H1 (cell line): ENCODE results near the gene VAMP2. TPM values are rescaled to one million over a fixed set of nuclear protein-coding genes. Genes with fewer than 3 reads are reported as not detected.

Experiments used
- CTCF ChIA-PET: fragments of 300-600 bp; sonication (Branson Sonifier 250); formaldehyde crosslinking; loops from one replicate; lab custom pipeline; 2021; ENCODE audit not compliant: partially characterized antibody; lab: Charles Lee
- POLR2A ChIA-PET: fragments of 300-600 bp; sonication (Branson Sonifier 250); formaldehyde crosslinking; loops from one replicate; lab custom pipeline; 2021; ENCODE audit warnings: inconsistent platforms; ENCODE audit not compliant: partially characterized antibody; lab: Charles Lee
- DNase-seq, 2 experiments: peaks; one replicate each; pipeline versions ENCODE4 v3.0.0 to v3.0.0-alpha.2; 2010 to 2022; ENCODE audit warnings: low spot score in 2 of 2, low read depth in 1 of 2, mixed read lengths in 1 of 2
- FAIRE-seq: peaks from 2 replicates; lab custom pipeline; 2011; peaks lifted over from hg19 to GRCh38; lab: Jason Lieb, UNC
- H2AFZ ChIP-seq: 2 replicates; pipeline ENCODE4 v1.8.1; 2012; ENCODE audit warnings: low read length, inconsistent platforms
- H2AK5ac ChIP-seq: 2 replicates; pipeline ENCODE4 v1.6.1; 2013; ENCODE audit warnings: low read depth, low read length
- H2BK120ac ChIP-seq: replicated peaks from 2 replicates; pipeline ENCODE3; 2013; ENCODE audit warnings: low read depth, low read length, inconsistent platforms
- H2BK12ac ChIP-seq: 2 replicates; pipeline ENCODE4 v1.6.1; 2013; ENCODE audit warnings: low read depth, low read length
- H2BK15ac ChIP-seq: 2 replicates; pipeline ENCODE4 v1.6.1; 2013; ENCODE audit warnings: low read length
- H2BK20ac ChIP-seq: 2 replicates; pipeline ENCODE4 v1.6.1; 2013; ENCODE audit warnings: low read length
- H2BK5ac ChIP-seq: 2 replicates; pipeline ENCODE4 v1.6.1; 2013; ENCODE audit warnings: low read depth, low read length
- H3K14ac ChIP-seq: 2 replicates; pipeline ENCODE4 v1.6.1; 2013; ENCODE audit warnings: inconsistent platforms; ENCODE audit not compliant: insufficient read length
- H3K18ac ChIP-seq: 2 replicates; pipeline ENCODE4 v1.6.1; 2013; ENCODE audit warnings: low read length; ENCODE audit errors: extremely low read depth
- H3K23ac ChIP-seq: 2 replicates; pipeline ENCODE4 v1.6.1; 2013; ENCODE audit warnings: inconsistent platforms; ENCODE audit not compliant: insufficient read length
- H3K23me2 ChIP-seq: 2 replicates; pipeline ENCODE4 v1.6.1; 2013; ENCODE audit warnings: low read depth, low read length
- H3K27ac ChIP-seq: 2 replicates; pipeline ENCODE4 v1.6.1; 2011; ENCODE audit warnings: low read depth, low read length, inconsistent platforms
- H3K27me3 ChIP-seq, 4 experiments: replicated peaks in 1 of 4; 1 replicate in 1 of 4; 2 replicates in 3 of 4; pipeline versions ENCODE4 v1.6.1 to v1.8.1; 2011 to 2013; ENCODE audit warnings: low read length in 3 of 4, mild to moderate bottlenecking in 3 of 4, inconsistent platforms in 2 of 4, mixed read lengths in 2 of 4, moderate library complexity in 1 of 4; ENCODE audit not compliant: control insufficient read depth in 3 of 4, insufficient read depth in 3 of 4; ENCODE audit errors: extremely low read depth in 1 of 4
- H3K36me3 ChIP-seq, 4 experiments: 2 replicates each; pipeline versions ENCODE4 v1.6.1 to v1.8.1; 2011 to 2013; ENCODE audit warnings: mild to moderate bottlenecking in 4 of 4, low read length in 3 of 4, moderate library complexity in 2 of 4, control low read depth in 1 of 4, inconsistent platforms in 1 of 4; ENCODE audit not compliant: insufficient read depth in 4 of 4, control insufficient read depth in 2 of 4
- H3K4ac ChIP-seq: replicated peaks from 2 replicates; pipeline ENCODE3; 2013; ENCODE audit warnings: low read length, low read depth, mixed read lengths, inconsistent platforms; ENCODE audit not compliant: insufficient read length
- H3K4me1 ChIP-seq, 4 experiments: replicated peaks in 1 of 4; 1 replicate in 1 of 4; 2 replicates in 3 of 4; pipeline versions ENCODE4 v1.6.1 to v1.8.1; 2011 to 2013; ENCODE audit warnings: low read length in 3 of 4, inconsistent platforms in 2 of 4, mixed read lengths in 1 of 4; ENCODE audit not compliant: insufficient read depth in 4 of 4, control insufficient read depth in 3 of 4
- H3K4me2 ChIP-seq, 2 experiments: 2 replicates each; pipeline versions ENCODE4 v1.6.1 to v1.8.1; 2011 to 2013; ENCODE audit warnings: low read depth in 2 of 2, low read length in 2 of 2, control low read depth in 1 of 2, inconsistent platforms in 1 of 2, mild to moderate bottlenecking in 1 of 2; ENCODE audit not compliant: insufficient read depth in 1 of 2
- H3K4me3 ChIP-seq, 4 experiments: fragments of 200-600, 300-600 bp in 1 of 4; sonication (generic), shearing (Covaris generic), sonication (Bioruptor Twin) in 1 of 4; 2 replicates each; pipeline versions ENCODE4 v1.5.1 to v1.8.1; 2011 to 2016; ENCODE audit warnings: low read length in 4 of 4, low read depth in 3 of 4, control low read depth in 2 of 4, inconsistent platforms in 2 of 4, mild to moderate bottlenecking in 2 of 4, mixed read lengths in 1 of 4, moderate library complexity in 1 of 4; ENCODE audit not compliant: insufficient read depth in 2 of 4; ENCODE audit errors: extremely low read depth in 1 of 4
- H3K56ac ChIP-seq: replicated peaks from 2 replicates; pipeline ENCODE3; 2013; ENCODE audit warnings: low read depth, mild to moderate bottlenecking, mixed read lengths, low read length, inconsistent platforms; ENCODE audit not compliant: insufficient read length
- H3K79me1 ChIP-seq: 2 replicates; pipeline ENCODE4 v1.6.1; 2013; ENCODE audit warnings: low read depth, low read length, control low read depth
- H3K79me2 ChIP-seq, 2 experiments: 2 replicates each; pipeline versions ENCODE4 v1.6.1 to v1.8.1; 2012 to 2013; ENCODE audit warnings: low read length in 2 of 2, mild to moderate bottlenecking in 2 of 2, inconsistent platforms in 1 of 2; ENCODE audit not compliant: insufficient read depth in 2 of 2, control insufficient read depth in 1 of 2
- H3K9ac ChIP-seq, 4 experiments: replicated peaks in 1 of 4; 1 replicate in 1 of 4; 2 replicates in 3 of 4; pipeline versions ENCODE4 v1.6.1 to v1.8.1; 2011 to 2013; ENCODE audit warnings: low read depth in 3 of 4, low read length in 3 of 4, control low read depth in 2 of 4, mild to moderate bottlenecking in 2 of 4, moderate library complexity in 2 of 4, inconsistent platforms in 1 of 4; ENCODE audit errors: extremely low read depth in 1 of 4
- H3K9me3 ChIP-seq, 2 experiments: 2 replicates each; pipeline versions ENCODE4 v1.6.1 to v1.8.1; 2012 to 2013; ENCODE audit warnings: mild to moderate bottlenecking in 2 of 2, moderate library complexity in 2 of 2, control low read depth in 1 of 2, inconsistent platforms in 1 of 2, low read depth in 1 of 2, low read length in 1 of 2, mixed read lengths in 1 of 2; ENCODE audit not compliant: insufficient read depth in 2 of 2
- H4K20me1 ChIP-seq, 2 experiments: replicated peaks in 1 of 2; 2 replicates each; pipeline versions ENCODE3 to v1.8.1; 2011 to 2013; ENCODE audit warnings: inconsistent platforms in 2 of 2, low read length in 2 of 2, mild to moderate bottlenecking in 1 of 2; ENCODE audit not compliant: insufficient read depth in 2 of 2, control insufficient read depth in 1 of 2
- H4K5ac ChIP-seq: 2 replicates; pipeline ENCODE4 v1.6.1; 2013; ENCODE audit warnings: low read length, low read depth, mixed read lengths, inconsistent platforms; ENCODE audit not compliant: insufficient read length
- H4K8ac ChIP-seq: 2 replicates; pipeline ENCODE4 v1.8.0; 2013; ENCODE audit warnings: mild to moderate bottlenecking, moderate library complexity, low read length, inconsistent platforms; ENCODE audit not compliant: insufficient read depth; ENCODE audit errors: extremely low read depth
- H4K91ac ChIP-seq: replicated peaks from 2 replicates; pipeline ENCODE3; 2013; ENCODE audit warnings: low read length, mixed read lengths, inconsistent platforms; ENCODE audit not compliant: insufficient read length
- BACH1 ChIP-seq: IDR thresholded peaks from 2 replicates; pipeline ENCODE4 v1.6.1; 2012; ENCODE audit warnings: low read length, improper control_type of control experiment
- BCL11A ChIP-seq, 2 experiments: IDR thresholded peaks; one replicate each; pipeline ENCODE4 v1.6.1; 2011; ENCODE audit warnings: low read depth in 2 of 2, low read length in 2 of 2, mild to moderate bottlenecking in 2 of 2
- BRCA1 ChIP-seq: IDR thresholded peaks from 2 replicates; pipeline ENCODE4 v1.6.1; 2012; ENCODE audit warnings: low read depth, low read length, improper control_type of control experiment
- CEBPB ChIP-seq: IDR thresholded peaks from 2 replicates; pipeline ENCODE4 v1.6.1; 2012; ENCODE audit warnings: low read depth, low read length
- CREB1 ChIP-seq: IDR thresholded peaks from 2 replicates; pipeline ENCODE4 v1.6.1; 2012; ENCODE audit warnings: inconsistent platforms
- EP300 ChIP-seq, 2 experiments: IDR thresholded peaks; 1 replicate in 1 of 2; 2 replicates in 1 of 2; pipeline ENCODE4 v1.6.1; 2011 to 2012; ENCODE audit warnings: low read depth in 2 of 2, low read length in 2 of 2, mild to moderate bottlenecking in 2 of 2, borderline replicate concordance in 1 of 2, inconsistent platforms in 1 of 2, moderate library complexity in 1 of 2
- GABPA ChIP-seq: IDR thresholded peaks from 2 replicates; pipeline ENCODE4 v1.6.1; 2011; ENCODE audit warnings: mild to moderate bottlenecking, low read length, moderate library complexity, borderline replicate concordance; ENCODE audit not compliant: insufficient read depth
- JUND ChIP-seq: IDR thresholded peaks from 2 replicates; pipeline ENCODE4 v1.6.1; 2011; ENCODE audit warnings: mild to moderate bottlenecking, improper control_type of control experiment, low read length
- RAD21 ChIP-seq, 2 experiments: IDR thresholded peaks in 1 of 2; conservative IDR thresholded peaks in 1 of 2; 2 replicates each; pipeline ENCODE4 v1.6.1; 2011; ENCODE audit warnings: low read depth in 2 of 2, low read length in 2 of 2, improper control_type of control experiment in 1 of 2, inconsistent platforms in 1 of 2, mild to moderate bottlenecking in 1 of 2, moderate library complexity in 1 of 2
- RBBP5 ChIP-seq: IDR thresholded peaks from 2 replicates; pipeline ENCODE4 v1.7.1; 2012; ENCODE audit warnings: low read depth, mild to moderate bottlenecking, inconsistent platforms, low read length, moderate library complexity, borderline replicate concordance
- TEAD4 ChIP-seq: IDR thresholded peaks from 2 replicates; pipeline ENCODE4 v1.6.1; 2012; ENCODE audit warnings: low read depth, low read length, inconsistent platforms, mixed read lengths
- WGBS, 2 experiments: shearing (Covaris generic) in 1 of 2; methylation state at CpG; one replicate each; pipeline versions ENCODE4 v1.1.6 to v1.1.7; 2013 to 2015; ENCODE audit warnings: low lambda C conversion rate in 2 of 2, mixed read lengths in 2 of 2, inconsistent platforms in 1 of 2, low coverage in 1 of 2, missing lambda C conversion rate in 1 of 2; ENCODE audit not compliant: insufficient replicate concordance in 2 of 2, insufficient coverage in 1 of 2, insufficient read length in 1 of 2; ENCODE audit errors: extremely low coverage in 1 of 2, missing lambda C conversion rate in 1 of 2; 5-methylcytosine and 5-hydroxymethylcytosine counted together
- polyA plus RNA-seq, 7 experiments: library from polyadenylated mRNA; depleted of rRNA in 3 of 7; stranded (reverse) in 5 of 7; unstranded in 2 of 7; fragments of >200 nt in 5 of 7; fragments of 200-250 nt in 2 of 7; gene quantifications; 1 replicate in 5 of 7; 2 replicates in 1 of 7; 4 replicates in 1 of 7; pipeline versions ENCODE4 v1.2.1 to v1.2.3, GENCODE V29; 2011 to 2013; ENCODE audit warnings: missing spikeins in 2 of 7, mixed read lengths in 2 of 7
- total RNA-seq: library from RNA; stranded (reverse); fragmentation: NEBNext Ultra II Directional; extraction: Animal tissue kit (Norgen Biotek cat#: 25700); gene quantifications from 2 replicates; pipeline ENCODE4 v1.2.1, GENCODE V29; 2021

The VAMP2 gene
- total and polyA plus RNA-seq, 2 of the 8 experiments (the other 6 are each of a cell fraction or from before 2014, with no cell fraction given), result 19.3 to 20.5 TPM

GRCh38 chr17:8118769-8119580, 43.8 kb downstream of the VAMP2 start:
- Histone ChIP-seq H4K20me1 (peaks cover 5 to 6% of the 10 kb centered on the region in 2 experiments), H3K79me2 (no peaks in the 10 kb centered on the region), H3K4ac (no peak overlapping the region), H3K14ac (no peak overlapping the region), H3K23me2 (peaks cover 33% of the 10 kb centered on the region), H3K79me1 (no peaks in the 10 kb centered on the region), H3K9ac (no peak overlapping the region), H3K18ac (no peak overlapping the region), H3K27ac (no peak overlapping the region), H2BK12ac (no peak overlapping the region), H2AFZ (no peak overlapping the region), H3K23ac (no peak overlapping the region), H4K8ac (no peak overlapping the region), H3K36me3 (no peaks in the 10 kb centered on the region), H4K5ac (no peak overlapping the region), H3K9me3 (no peaks in the 10 kb centered on the region), H2BK5ac (no peak overlapping the region), H2BK120ac (no peak overlapping the region), H2BK15ac (no peak overlapping the region), H2BK20ac (no peak overlapping the region), H2AK5ac (no peak overlapping the region), H3K27me3 (peaks cover 27 to 60% (median 52%) of the 10 kb centered on the region in 4 experiments), H3K4me2 (peak overlapping the region; percentile 88 to 100), H3K4me3 (peak overlapping the region; percentile 75 to 89 (median 82)), H4K91ac (no peak overlapping the region), H3K56ac (no peak overlapping the region), H3K4me1 (peaks cover 0 to 12% (median 6%) of the 10 kb centered on the region in 4 experiments; a peak in 5 of 7 replicates)
- 2% methylated on average over 38 of the region's 38 CpGs; no CpG with 5 or more reads in 1 of the 2 experiments for WGBS, 2 experiments
- POLR2A ChIA-PET, result interaction anchor here (0.6 to 7.6 kb wide), 17 partner anchors 15 to 262 kb away, joined by 3 to 49 read pairs (median 5); partner anchors contain the start of genes AURKB, NAA38, PFAS and TMEM107
- CTCF ChIA-PET, result interaction anchor here (0.7 to 23.3 kb wide), 30 partner anchors 8 to 294 kb away, joined by 3 to 501 read pairs (median 4); partner anchors contain the start of genes ALOX12B, BORCS6, SLC25A35 and VAMP2
- peak; percentile 42 for FAIRE-seq
- DNase-seq, result peak in 1 of 2 experiments; percentile 96
- TF ChIP-seq BACH1 (0 out of 2 replicates have a peak, but pooled peaks have one; percentile 18), CEBPB (peak; percentile 72; the same call in 1 of the 2 replicates), BRCA1 (no peak), EP300 (IDR thresholded peaks at IDR 0.05; ENCODE audit: borderline replicate concordance in 1 of 2, low read depth in 2 of 2, low read length in 2 of 2) (0 out of 3 replicates have a peak, but pooled peaks of 1 of the 2 experiments have one; percentile 19), CREB1 (no peak), GABPA (no peak), BCL11A (IDR thresholded peaks at IDR 0.05; ENCODE audit: low read depth in 2 of 2, low read length in 2 of 2) (no peak), JUND (peak; percentile 25; the same call in 1 of the 2 replicates), RAD21 (IDR thresholded peaks at IDR 0.05 in 1 of 2, conservative IDR thresholded peaks at IDR 0.05 in 1 of 2; ENCODE audit: low read depth in 2 of 2, low read length in 2 of 2) (peak; percentile 58 to 72), TEAD4 (peak; percentile 44; the same call in 1 of the 2 replicates), RBBP5 (peak; percentile 84; the same call in 1 of the 2 replicates)
